Suprapubic skin (tissue), 4 donors: ENCODE measurements around the gene ZNF567. TPM values are rescaled to one million over a fixed set of nuclear protein-coding genes. Genes with fewer than 3 reads are reported as not detected.
"Not testable (repeated sequence)": the region's sequence is repeated elsewhere in the genome, so short reads cannot be mapped to it uniquely, and the experiment has no call there.

Source experiments
- DNase-seq, 2 donors: peaks; one replicate each; pipeline ENCODE4 v3.0.0-alpha.2; 2019; ENCODE audit warnings: low spot score in 2 of 2
- H3K27ac ChIP-seq: fragments of 200-600 bp; sonication (generic); one replicate; pipeline ENCODE4 v1.5.1; 2019
- H3K27me3 ChIP-seq: fragments of 200-600 bp; sonication (generic); one replicate; pipeline ENCODE4 v1.5.1; 2019
- H3K36me3 ChIP-seq: fragments of 200-600 bp; sonication (generic); one replicate; pipeline ENCODE4 v1.5.1; 2019
- H3K4me1 ChIP-seq: fragments of 200-600 bp; sonication (generic); one replicate; pipeline ENCODE4 v1.5.1; 2019
- H3K4me3 ChIP-seq: fragments of 200-600 bp; sonication (generic); one replicate; pipeline ENCODE4 v1.5.1; 2019; ENCODE audit warnings: mild to moderate bottlenecking
- H3K9me3 ChIP-seq: fragments of 200-600 bp; sonication (generic); one replicate; pipeline ENCODE4 v1.5.1; 2019
- EP300 ChIP-seq: sonication (generic); formaldehyde crosslinking; IDR thresholded peaks from one replicate; pipeline ENCODE4 v1.6.1; 2017; ENCODE audit warnings: antibody characterized with exemption
- POLR2A ChIP-seq, 2 donors: fragments of 450-650 bp; IDR thresholded peaks; one replicate each; pipeline ENCODE4 v1.6.1; 2017; ENCODE audit warnings: antibody characterized with exemption in 2 of 2, mild to moderate bottlenecking in 2 of 2, moderate library complexity in 2 of 2
- POLR2AphosphoS5 ChIP-seq, 3 donors: sonication (generic); formaldehyde crosslinking; IDR thresholded peaks; one replicate each; pipeline ENCODE4 v1.6.1; 2017; ENCODE audit warnings: antibody characterized with exemption in 3 of 3
- WGBS: methylation state at CpG from one replicate; pipeline ENCODE4 v1.1.5; 2018; 5-methylcytosine and 5-hydroxymethylcytosine counted together
- total RNA-seq, 4 donors: library from RNA; depleted of rRNA; stranded (reverse); fragments of >200 nt; gene quantifications; one replicate each; pipeline ENCODE4 v1.1.0, GENCODE V29; 2016
- TF ChIP-seq, protein P1 (sequence below), 2 donors: fragments of 200-600 bp in 1 of 2; fragments of 450-650 bp in 1 of 2; sonication (generic) in 1 of 2; IDR thresholded peaks; one replicate each; pipeline ENCODE4 v1.5.1; 2016 to 2019; ENCODE audit warnings: antibody characterized with exemption in 2 of 2, mild to moderate bottlenecking in 1 of 2, moderate library complexity in 1 of 2

The ZNF567 gene
- total RNA-seq, 4 donors from 2014 or later: 7.0 to 19.8 (median 11.4) TPM

DNA sequence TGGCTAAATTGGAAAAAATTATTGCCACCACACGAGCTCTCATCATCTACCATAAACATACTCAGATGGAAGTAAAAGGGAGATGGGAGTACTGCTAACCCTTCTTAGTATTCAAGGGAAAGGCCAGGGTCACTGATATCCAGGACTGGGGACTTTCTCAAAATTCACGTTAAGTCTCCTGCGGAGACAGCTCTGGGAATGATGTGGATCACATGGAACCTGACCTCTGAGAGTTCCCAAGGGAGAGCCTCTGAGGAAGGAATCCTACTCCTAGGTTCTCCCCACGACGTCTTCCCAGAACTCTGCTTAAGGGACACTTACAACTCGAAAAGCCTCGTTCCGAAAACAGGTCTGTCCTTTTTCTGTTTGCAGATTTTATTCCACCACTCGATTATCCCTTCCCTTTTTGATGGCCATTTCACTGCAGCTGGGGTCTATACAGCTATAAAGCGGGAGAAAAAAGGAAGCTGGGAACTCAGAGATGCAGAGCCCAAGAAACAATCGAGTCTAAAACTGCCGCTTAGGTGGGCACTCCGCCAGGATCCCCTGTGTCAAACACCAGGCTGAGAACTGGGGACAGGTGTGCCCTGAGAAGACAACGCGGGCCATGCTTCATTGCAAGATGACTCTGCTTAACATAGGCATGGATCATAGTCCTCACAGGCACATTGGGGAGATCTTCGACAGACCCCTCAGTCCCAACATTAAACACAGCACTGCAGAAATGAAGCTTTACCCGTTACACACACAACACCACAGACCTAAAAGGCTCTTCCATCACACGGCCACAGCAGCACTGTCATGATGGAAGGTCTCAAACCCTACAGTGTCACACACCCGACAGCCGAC, 823 bp upstream of the ZNF567 start:
- WGBS: 16% methylated on average over 17 of the region's 20 CpGs
- Histone ChIP-seq H3K4me3 (peak overlapping the region; percentile 85), H3K27ac (peak overlapping the region; percentile 82), H3K27me3 (no peaks in the 10 kb centered on the region), H3K9me3 (no peaks in the 10 kb centered on the region), H3K4me1 (peaks cover 20% of the 10 kb centered on the region), H3K36me3 (peaks cover 22% of the 10 kb centered on the region)
- no peak for DNase-seq
- TF ChIP-seq POLR2A (IDR thresholded peaks at IDR 0.05) (no peak), POLR2AphosphoS5 (IDR thresholded peaks at IDR 0.05) (no peak), EP300 (no peak)
- TF ChIP-seq, protein P1, sequence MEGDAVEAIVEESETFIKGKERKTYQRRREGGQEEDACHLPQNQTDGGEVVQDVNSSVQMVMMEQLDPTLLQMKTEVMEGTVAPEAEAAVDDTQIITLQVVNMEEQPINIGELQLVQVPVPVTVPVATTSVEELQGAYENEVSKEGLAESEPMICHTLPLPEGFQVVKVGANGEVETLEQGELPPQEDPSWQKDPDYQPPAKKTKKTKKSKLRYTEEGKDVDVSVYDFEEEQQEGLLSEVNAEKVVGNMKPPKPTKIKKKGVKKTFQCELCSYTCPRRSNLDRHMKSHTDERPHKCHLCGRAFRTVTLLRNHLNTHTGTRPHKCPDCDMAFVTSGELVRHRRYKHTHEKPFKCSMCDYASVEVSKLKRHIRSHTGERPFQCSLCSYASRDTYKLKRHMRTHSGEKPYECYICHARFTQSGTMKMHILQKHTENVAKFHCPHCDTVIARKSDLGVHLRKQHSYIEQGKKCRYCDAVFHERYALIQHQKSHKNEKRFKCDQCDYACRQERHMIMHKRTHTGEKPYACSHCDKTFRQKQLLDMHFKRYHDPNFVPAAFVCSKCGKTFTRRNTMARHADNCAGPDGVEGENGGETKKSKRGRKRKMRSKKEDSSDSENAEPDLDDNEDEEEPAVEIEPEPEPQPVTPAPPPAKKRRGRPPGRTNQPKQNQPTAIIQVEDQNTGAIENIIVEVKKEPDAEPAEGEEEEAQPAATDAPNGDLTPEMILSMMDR (IDR thresholded peaks at IDR 0.05): no peak

DNA sequence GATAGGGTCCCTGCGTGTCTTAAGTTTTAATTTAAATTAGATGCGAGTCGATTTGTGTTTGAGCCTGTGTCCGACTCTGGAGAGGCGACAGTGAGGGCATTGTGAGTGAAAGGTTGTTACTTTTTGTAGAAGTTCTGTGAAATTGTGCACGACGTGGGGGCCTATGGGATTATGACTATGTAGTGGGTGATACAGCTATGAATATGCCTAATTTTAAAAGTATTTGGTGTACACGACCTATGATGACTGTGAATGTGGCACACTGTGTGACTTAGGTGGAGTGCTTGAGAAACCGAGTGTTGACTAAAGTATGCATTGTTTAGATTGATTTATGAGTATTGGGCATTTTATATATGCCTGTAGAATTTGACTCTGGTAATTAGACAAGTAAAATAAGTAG, 646 bp downstream of the ZNF567 start:
- WGBS: 5% methylated on average over 9 of the region's 9 CpGs
- Histone ChIP-seq H3K27me3 (no peaks in the 10 kb centered on the region), H3K4me3 (peak overlapping the region; percentile 85), H3K27ac (peak overlapping the region; percentile 82), H3K4me1 (peaks cover 20% of the 10 kb centered on the region), H3K9me3 (no peaks in the 10 kb centered on the region), H3K36me3 (peaks cover 37% of the 10 kb centered on the region)
- TF ChIP-seq, protein P1 (IDR thresholded peaks at IDR 0.05): no peak
- TF ChIP-seq POLR2AphosphoS5 (IDR thresholded peaks at IDR 0.05): no peak
- TF ChIP-seq EP300: no peak
- no peak for TF ChIP-seq POLR2A (IDR thresholded peaks at IDR 0.05)
- no peak for DNase-seq

DNA sequence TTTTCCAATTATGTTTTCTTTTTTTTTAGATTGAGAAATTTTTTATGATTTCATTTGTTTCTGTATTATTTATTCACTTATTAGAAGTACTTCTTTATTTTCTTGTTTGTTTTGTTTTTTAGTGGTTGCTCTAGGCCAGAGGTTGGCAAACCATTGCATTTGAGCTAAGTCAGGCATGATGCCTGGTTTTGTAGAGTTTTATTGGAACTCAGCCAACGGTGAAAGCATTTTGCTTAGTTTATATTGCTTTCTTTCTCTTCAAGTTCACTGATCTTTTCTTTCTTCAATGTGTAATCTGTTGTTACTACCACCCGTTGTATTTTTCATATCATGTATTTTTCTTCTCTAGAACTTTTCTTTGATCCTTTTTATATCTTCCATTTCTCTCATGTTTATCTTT, 19.7 kb downstream of the ZNF567 start:
- no peaks in the 10 kb centered on the region for H3K27me3 ChIP-seq
- H3K4me3 ChIP-seq: no peak overlapping the region
- 100% methylated on average over 1 of the region's 2 CpGs for WGBS
- no peaks in the 10 kb centered on the region for H3K4me1 ChIP-seq
- DNase-seq: no peak
- H3K27ac ChIP-seq: no peak overlapping the region
- peaks cover 68% of the 10 kb centered on the region for H3K9me3 ChIP-seq
- H3K36me3 ChIP-seq: peaks cover 43% of the 10 kb centered on the region
- no peak for TF ChIP-seq EP300
- TF ChIP-seq, protein P1 (IDR thresholded peaks at IDR 0.05): no peak
- no peak for TF ChIP-seq POLR2AphosphoS5 (IDR thresholded peaks at IDR 0.05)
- no peak for TF ChIP-seq POLR2A (IDR thresholded peaks at IDR 0.05)

DNA sequence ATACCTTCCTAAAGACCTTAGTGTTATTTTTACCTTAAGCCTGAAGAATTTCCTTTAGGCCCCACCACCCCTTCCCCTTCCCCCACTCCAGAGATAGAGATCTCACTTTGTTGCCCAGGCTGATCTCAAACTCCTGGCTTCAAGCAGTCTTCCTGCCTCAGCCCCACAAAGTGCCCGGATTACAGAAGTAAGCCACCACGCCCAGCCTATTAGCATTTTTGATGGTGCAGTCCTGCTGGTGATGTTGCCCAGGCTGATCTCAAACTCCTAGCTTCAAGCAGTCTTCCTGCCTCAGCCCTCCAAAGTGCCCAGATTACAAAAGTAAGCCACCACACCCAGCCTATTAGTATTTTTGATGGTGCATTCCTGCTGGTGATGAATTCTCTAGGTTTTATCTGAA, 22.0 kb downstream of the ZNF567 start:
- H3K36me3 ChIP-seq: peaks cover 57% of the 10 kb centered on the region
- H3K4me3 ChIP-seq: no peak overlapping the region
- no peaks in the 10 kb centered on the region for H3K27me3 ChIP-seq
- WGBS: 84% methylated on average over 2 of the region's 2 CpGs
- DNase-seq: no peak
- TF ChIP-seq EP300: no peak
- TF ChIP-seq POLR2AphosphoS5 (IDR thresholded peaks at IDR 0.05): no peak
- no peak for TF ChIP-seq POLR2A (IDR thresholded peaks at IDR 0.05)
- TF ChIP-seq, protein P1 (IDR thresholded peaks at IDR 0.05): no peak
- no peak overlapping the region for H3K27ac ChIP-seq
- H3K9me3 ChIP-seq: peaks cover 85% of the 10 kb centered on the region
- no peaks in the 10 kb centered on the region for H3K4me1 ChIP-seq

DNA sequence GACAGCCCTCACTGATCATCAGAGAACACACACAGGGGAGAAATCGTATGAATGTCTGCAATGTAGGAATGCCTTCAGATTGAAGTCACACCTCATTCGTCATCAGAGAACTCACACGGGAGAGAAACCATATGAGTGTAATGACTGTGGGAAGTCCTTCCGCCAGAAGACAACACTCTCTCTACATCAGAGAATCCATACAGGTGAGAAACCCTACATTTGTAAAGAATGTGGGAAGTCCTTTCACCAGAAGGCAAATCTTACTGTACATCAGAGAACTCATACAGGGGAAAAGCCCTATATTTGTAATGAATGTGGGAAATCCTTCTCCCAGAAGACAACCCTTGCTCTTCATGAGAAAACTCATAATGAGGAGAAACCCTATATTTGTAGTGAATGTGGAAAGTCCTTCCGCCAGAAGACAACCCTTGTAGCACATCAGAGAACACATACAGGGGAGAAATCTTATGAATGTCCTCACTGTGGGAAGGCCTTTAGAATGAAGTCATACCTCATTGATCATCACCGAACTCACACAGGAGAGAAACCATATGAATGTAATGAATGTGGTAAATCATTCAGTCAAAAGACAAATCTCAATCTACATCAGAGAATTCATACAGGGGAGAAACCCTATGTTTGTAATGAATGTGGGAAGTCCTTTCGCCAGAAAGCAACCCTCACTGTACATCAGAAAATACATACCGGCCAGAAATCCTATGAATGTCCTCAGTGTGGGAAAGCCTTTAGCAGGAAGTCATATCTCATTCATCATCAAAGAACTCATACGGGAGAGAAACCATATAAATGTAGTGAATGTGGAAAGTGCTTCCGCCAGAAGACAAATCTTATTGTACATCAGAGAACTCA, 32.5 kb downstream of the ZNF567 start:
- no peak overlapping the region for H3K4me3 ChIP-seq

DNA sequence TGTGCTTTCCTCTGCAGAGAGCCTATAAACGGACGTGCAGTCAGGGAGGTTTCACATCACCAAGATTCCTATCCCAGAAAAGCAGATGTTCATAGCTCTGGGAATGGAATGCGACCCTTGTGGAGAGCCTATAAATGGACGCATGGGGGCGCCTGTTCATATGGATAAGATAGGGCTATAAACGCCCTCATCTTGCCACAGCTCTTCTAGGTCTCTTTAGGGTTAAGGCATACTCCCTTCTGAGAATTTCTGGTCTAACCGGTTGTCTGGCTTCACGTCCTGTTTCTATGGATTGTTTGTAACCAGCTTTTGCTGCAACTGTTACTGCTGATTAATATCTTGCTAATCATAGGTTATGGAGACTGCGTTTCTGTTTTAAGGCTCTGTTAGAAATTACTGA, 48.8 kb downstream of the ZNF567 start:
- H3K27ac ChIP-seq, DNase-seq, H3K4me3 ChIP-seq, H3K36me3 ChIP-seq, H3K27me3 ChIP-seq, H3K4me1 ChIP-seq: not testable (repeated sequence)
- 59% methylated on average over 9 of the region's 9 CpGs for WGBS
- H3K9me3 ChIP-seq: peaks cover 82% of the 10 kb centered on the region

More for the DNA sequence above, 32.5 kb downstream of the ZNF567 start:
- no peaks in the 10 kb centered on the region for H3K27me3 ChIP-seq
- WGBS: 95% methylated on average over 10 of the region's 10 CpGs
- H3K4me1 ChIP-seq: no peaks in the 10 kb centered on the region
- peaks cover 68% of the 10 kb centered on the region for H3K9me3 ChIP-seq
- no peak overlapping the region for H3K27ac ChIP-seq
- DNase-seq: no peak
- TF ChIP-seq, protein P1 (IDR thresholded peaks at IDR 0.05): no peak
- TF ChIP-seq POLR2AphosphoS5 (IDR thresholded peaks at IDR 0.05) (no peak), EP300 (no peak), POLR2A (IDR thresholded peaks at IDR 0.05) (no peak)
- H3K36me3 ChIP-seq: peaks cover 68% of the 10 kb centered on the region
